Measurements from ENCODE around the gene ZFAND6.
"Not testable (repeated sequence)": the region's sequence is repeated elsewhere in the genome, so short reads cannot be mapped to it uniquely, and the experiment has no call there.

Gene ZFAND6

DNA sequence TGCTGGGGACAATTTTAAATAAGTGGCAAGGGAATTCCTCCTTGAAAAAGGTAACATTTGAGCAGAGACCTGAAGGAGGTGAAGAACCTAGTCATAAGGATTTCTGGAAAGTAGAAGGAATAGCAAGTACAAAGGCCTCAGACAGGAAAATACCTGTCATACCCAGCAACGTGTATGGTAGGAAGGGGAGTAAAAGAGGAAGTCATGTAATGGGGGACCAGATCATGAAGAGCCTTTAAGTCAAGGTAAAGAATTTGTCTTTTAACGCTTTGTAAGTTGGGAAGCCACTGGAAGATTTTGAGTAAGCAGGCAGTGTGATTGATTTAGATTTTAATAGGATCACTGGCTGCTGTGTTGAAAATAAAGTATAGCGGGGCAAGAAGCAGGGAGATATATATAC, 49.9 kb downstream of the ZFAND6 start:
- Histone ChIP-seq H3K4me3 (no peak overlapping the region), H3K36me3 (ENCODE audit: insufficient read depth, low read length) (no peaks in the 10 kb centered on the region), H3K9ac (ENCODE audit: insufficient read length) (no peak overlapping the region), H3K27ac (no peak overlapping the region), H3K9me3 (ENCODE audit: low read depth, low read length) (no peaks in the 10 kb centered on the region)
- no peak for DNase-seq (ENCODE audit: low read depth, low spot score)
- TF ChIP-seq FOXP2 (optimal IDR thresholded peaks at IDR 0.05; ENCODE audit: control extremely low read depth, extremely low read length, insufficient read depth) (no peak), EZH2 (IDR thresholded peaks at IDR 0.05) (no peak), POLR2AphosphoS5 (IDR thresholded peaks at IDR 0.05; ENCODE audit: borderline replicate concordance, low read depth, low read length) (no peak)

DNA sequence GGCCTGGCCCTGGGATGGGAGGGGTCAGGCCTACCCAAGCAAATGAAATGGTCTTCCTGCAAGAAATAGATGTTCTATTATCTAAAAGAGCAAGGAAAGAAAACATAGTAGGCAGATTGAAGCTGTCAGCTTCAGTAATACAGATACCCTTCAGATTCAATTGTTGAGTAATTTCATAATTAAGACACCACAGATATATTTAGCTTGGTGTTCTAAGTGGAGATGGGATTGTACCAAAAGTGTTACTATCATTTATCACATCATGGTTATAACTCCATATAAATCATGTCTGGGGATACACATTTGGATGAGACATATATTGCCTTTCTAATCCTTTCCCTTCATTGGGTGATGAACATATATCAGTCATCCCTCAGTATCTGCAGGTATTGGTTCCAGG, 51.4 kb downstream of the ZFAND6 start:
- Histone ChIP-seq H3K9me3 (ENCODE audit: low read depth, low read length) (no peaks in the 10 kb centered on the region), H3K9ac (ENCODE audit: insufficient read length) (no peak overlapping the region), H3K27ac (no peak overlapping the region), H3K4me3 (no peak overlapping the region), H3K36me3 (ENCODE audit: insufficient read depth, low read length) (no peaks in the 10 kb centered on the region)
- no peak for TF ChIP-seq FOXP2 (optimal IDR thresholded peaks at IDR 0.05; ENCODE audit: control extremely low read depth, extremely low read length, insufficient read depth)
- no peak for TF ChIP-seq POLR2AphosphoS5 (IDR thresholded peaks at IDR 0.05; ENCODE audit: borderline replicate concordance, low read depth, low read length)
- no peak for TF ChIP-seq EZH2 (IDR thresholded peaks at IDR 0.05)
- no peak for DNase-seq (ENCODE audit: low read depth, low spot score)

DNA sequence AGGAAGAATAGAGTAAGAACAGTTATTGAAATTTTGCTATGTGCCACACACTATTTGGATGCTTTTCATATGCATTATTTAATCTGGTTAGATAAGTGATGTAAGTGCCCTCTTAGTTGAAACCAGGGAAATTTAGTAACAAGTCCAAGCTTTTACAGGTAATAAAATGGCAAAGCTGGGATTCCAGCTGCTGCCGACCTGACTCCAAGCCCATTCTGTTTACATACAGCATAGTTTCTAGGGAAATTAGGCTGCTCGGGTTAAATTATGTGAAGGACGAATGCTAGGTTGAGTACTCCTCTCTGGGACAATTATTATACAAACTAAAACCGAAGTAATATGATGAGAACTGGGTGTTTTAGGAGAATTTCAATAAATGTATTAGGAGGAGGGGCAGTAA, 54.6 kb downstream of the ZFAND6 start:
- no peak for DNase-seq (ENCODE audit: low read depth, low spot score)
- Histone ChIP-seq H3K9me3 (ENCODE audit: low read depth, low read length) (no peaks in the 10 kb centered on the region), H3K27ac (no peak overlapping the region), H3K4me3 (no peak overlapping the region), H3K36me3 (ENCODE audit: insufficient read depth, low read length) (no peaks in the 10 kb centered on the region), H3K9ac (ENCODE audit: insufficient read length) (no peak overlapping the region)
- TF ChIP-seq EZH2 (IDR thresholded peaks at IDR 0.05) (no peak), POLR2AphosphoS5 (IDR thresholded peaks at IDR 0.05; ENCODE audit: borderline replicate concordance, low read depth, low read length) (no peak), FOXP2 (optimal IDR thresholded peaks at IDR 0.05; ENCODE audit: control extremely low read depth, extremely low read length, insufficient read depth) (no peak)

DNA sequence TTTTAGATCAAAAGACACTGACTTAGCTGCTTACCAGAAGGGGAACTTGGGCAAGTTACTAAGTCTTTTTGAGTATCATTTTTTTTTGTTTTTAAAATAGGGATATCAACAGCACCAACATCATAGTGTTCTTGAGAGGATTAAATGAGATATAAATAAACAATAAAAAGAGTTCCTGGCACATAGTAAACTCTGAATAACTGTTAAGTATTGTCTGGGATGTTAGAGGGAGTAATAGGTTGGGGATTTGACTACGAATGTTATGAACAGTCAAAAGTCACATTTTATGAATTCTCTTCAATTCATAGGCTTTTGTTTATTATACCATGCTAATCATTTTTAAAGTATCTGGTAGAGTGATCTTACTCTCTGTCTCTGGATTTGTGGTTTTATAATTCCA, 55.5 kb downstream of the ZFAND6 start:
- TF ChIP-seq EZH2 (IDR thresholded peaks at IDR 0.05) (no peak), FOXP2 (optimal IDR thresholded peaks at IDR 0.05; ENCODE audit: control extremely low read depth, extremely low read length, insufficient read depth) (no peak), POLR2AphosphoS5 (IDR thresholded peaks at IDR 0.05; ENCODE audit: borderline replicate concordance, low read depth, low read length) (no peak)
- DNase-seq (ENCODE audit: low read depth, low spot score) = no peak
- H3K9me3 ChIP-seq (ENCODE audit: low read depth, low read length) = no peaks in the 10 kb centered on the region
- H3K27ac ChIP-seq = no peak overlapping the region
- H3K36me3 ChIP-seq (ENCODE audit: insufficient read depth, low read length) = no peaks in the 10 kb centered on the region
- no peak overlapping the region for H3K4me3 ChIP-seq
- no peak overlapping the region for H3K9ac ChIP-seq (ENCODE audit: insufficient read length)

DNA sequence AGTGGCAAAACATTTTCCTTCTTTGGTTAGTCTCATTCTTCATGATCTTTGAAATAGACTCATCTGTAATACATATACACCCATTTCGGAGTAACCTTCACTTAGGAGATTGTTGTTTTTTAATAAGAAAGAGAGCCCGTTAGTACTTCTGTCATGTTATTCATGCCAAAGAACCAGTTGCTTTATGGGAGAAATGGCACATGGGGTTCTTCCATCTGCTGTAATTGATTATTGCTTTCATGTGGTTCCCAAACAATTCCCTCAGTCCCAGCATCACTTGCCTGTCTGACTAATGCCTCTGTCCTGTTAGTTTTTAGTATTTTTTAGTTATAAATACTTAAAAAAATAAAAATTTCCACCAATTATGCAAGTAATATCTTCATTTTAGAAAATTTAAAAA, 59.5 kb downstream of the ZFAND6 start:
- TF ChIP-seq FOXP2 (optimal IDR thresholded peaks at IDR 0.05; ENCODE audit: control extremely low read depth, extremely low read length, insufficient read depth) (no peak), POLR2AphosphoS5 (IDR thresholded peaks at IDR 0.05; ENCODE audit: borderline replicate concordance, low read depth, low read length) (no peak), EZH2 (IDR thresholded peaks at IDR 0.05) (no peak)
- DNase-seq (ENCODE audit: low read depth, low spot score) = no peak
- H3K9me3 ChIP-seq (ENCODE audit: low read depth, low read length) = no peaks in the 10 kb centered on the region
- no peak overlapping the region for H3K9ac ChIP-seq (ENCODE audit: insufficient read length)
- peaks cover 15% of the 10 kb centered on the region for H3K36me3 ChIP-seq (ENCODE audit: insufficient read depth, low read length)
- no peak overlapping the region for H3K27ac ChIP-seq
- H3K4me3 ChIP-seq = no peak overlapping the region

DNA sequence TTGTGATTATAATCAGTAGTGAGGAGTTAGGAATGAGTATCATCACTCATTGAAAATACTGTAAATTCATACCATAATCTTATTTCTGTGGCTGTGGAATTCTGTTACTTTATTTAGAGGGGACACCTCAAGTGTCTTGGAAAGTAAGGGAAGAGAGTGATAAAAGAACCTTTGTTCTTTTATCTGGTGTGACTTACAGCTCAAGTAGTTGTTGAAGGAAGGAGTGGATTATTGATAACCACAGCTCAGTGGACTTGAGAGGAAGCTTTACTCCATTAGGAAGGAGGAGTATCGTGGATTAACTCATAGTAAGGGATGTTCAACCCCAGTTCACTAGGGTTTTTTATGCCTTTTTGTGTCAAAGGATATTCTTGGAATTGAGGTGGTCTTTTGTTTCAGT, 61.2 kb downstream of the ZFAND6 start:
- Histone ChIP-seq H3K9me3 (ENCODE audit: low read depth, low read length) (no peaks in the 10 kb centered on the region), H3K36me3 (ENCODE audit: insufficient read depth, low read length) (peaks cover 25% of the 10 kb centered on the region), H3K9ac (ENCODE audit: insufficient read length) (no peak overlapping the region), H3K27ac (no peak overlapping the region), H3K4me3 (no peak overlapping the region)
- no peak for DNase-seq (ENCODE audit: low read depth, low spot score)
- TF ChIP-seq FOXP2 (optimal IDR thresholded peaks at IDR 0.05; ENCODE audit: control extremely low read depth, extremely low read length, insufficient read depth) (no peak), POLR2AphosphoS5 (IDR thresholded peaks at IDR 0.05; ENCODE audit: borderline replicate concordance, low read depth, low read length) (no peak), EZH2 (IDR thresholded peaks at IDR 0.05) (no peak)

DNA sequence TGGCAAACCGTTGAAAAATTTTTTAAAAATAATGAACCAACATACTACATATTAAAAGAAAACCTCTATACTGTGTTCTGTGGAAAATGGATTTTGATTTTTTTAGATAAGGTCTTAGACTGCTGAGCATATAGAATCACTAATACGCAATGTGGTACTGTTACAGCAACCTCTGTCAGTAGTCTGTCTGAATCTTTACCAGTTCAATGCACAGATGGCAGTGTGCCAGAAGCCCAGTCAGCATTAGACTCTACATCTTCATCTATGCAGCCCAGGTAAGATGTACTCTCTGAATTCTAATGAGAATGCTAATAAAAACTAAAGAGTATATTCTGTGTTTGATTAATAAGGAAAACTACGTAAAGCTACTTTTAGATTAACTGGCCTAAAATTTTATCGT, 62.1 kb downstream of the ZFAND6 start:
- H3K27ac ChIP-seq = no peak overlapping the region
- no peak overlapping the region for H3K9ac ChIP-seq (ENCODE audit: insufficient read length)
- no peak overlapping the region for H3K4me3 ChIP-seq
- peaks cover 34% of the 10 kb centered on the region for H3K36me3 ChIP-seq (ENCODE audit: insufficient read depth, low read length)
- DNase-seq (ENCODE audit: low read depth, low spot score) = no peak
- TF ChIP-seq FOXP2 (optimal IDR thresholded peaks at IDR 0.05; ENCODE audit: control extremely low read depth, extremely low read length, insufficient read depth) (no peak), EZH2 (IDR thresholded peaks at IDR 0.05) (no peak), POLR2AphosphoS5 (IDR thresholded peaks at IDR 0.05; ENCODE audit: borderline replicate concordance, low read depth, low read length) (no peak)
- H3K9me3 ChIP-seq (ENCODE audit: low read depth, low read length) = no peaks in the 10 kb centered on the region

DNA sequence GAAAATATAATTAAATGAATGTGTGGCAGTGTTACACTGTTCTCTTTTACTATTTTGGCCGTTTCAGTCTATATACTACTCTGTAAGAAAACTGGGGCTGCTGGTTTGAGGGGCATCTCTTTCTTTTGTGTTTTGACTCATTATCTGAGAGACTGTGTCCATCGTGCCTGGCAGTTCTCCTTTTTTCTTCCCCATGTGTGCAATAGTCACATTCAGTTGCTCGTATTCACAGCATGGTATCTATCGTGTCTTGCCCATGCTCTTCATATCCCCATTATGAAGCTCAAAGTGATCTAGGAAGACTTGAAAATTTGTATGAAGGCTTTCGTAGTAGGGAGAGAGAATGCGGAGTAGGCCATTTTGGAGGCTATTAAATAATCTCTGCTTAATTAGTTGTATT, 63.6 kb downstream of the ZFAND6 start:
- DNase-seq (ENCODE audit: low read depth, low spot score) = no peak
- H3K9ac ChIP-seq (ENCODE audit: insufficient read length) = no peak overlapping the region
- no peak for TF ChIP-seq EZH2 (IDR thresholded peaks at IDR 0.05)
- no peak for TF ChIP-seq POLR2AphosphoS5 (IDR thresholded peaks at IDR 0.05; ENCODE audit: borderline replicate concordance, low read depth, low read length)
- H3K27ac ChIP-seq = no peak overlapping the region
- no peaks in the 10 kb centered on the region for H3K9me3 ChIP-seq (ENCODE audit: low read depth, low read length)
- peaks cover 37% of the 10 kb centered on the region for H3K36me3 ChIP-seq (ENCODE audit: insufficient read depth, low read length)
- H3K4me3 ChIP-seq = no peak overlapping the region

DNA sequence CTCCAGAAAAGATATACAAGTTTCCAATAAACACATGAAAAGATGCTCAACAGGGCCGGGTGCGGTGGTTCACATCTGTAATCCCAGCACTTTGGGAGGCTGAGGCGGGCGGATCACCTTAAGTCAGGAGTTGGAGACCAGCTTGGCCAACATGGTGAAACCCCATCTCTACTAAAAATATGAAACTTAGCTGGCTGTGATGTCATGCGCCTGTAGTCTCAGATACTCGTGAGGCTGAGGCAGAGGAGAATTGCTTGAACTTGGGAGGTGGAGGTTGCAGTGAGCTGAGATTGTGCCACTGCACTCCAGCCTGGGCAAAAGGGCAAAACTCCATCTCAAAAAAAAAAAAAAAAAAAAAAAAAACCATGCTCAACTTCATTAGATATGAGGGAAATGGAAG, 67.8 kb downstream of the ZFAND6 start:
- not testable (repeated sequence) for H3K9me3 ChIP-seq (ENCODE audit: low read depth, low read length); H3K9ac ChIP-seq (ENCODE audit: insufficient read length); H3K27ac ChIP-seq; H3K4me3 ChIP-seq; DNase-seq (ENCODE audit: low read depth, low spot score)
- peaks cover 45% of the 10 kb centered on the region for H3K36me3 ChIP-seq (ENCODE audit: insufficient read depth, low read length)

Measured in SK-N-MC (cell line).